Fibroblast of pulmonary artery (primary cell): ENCODE data around the gene HMMR.

Experiments used
- DNase-seq: peaks from one replicate; pipeline ENCODE4 v3.0.0-alpha.2; 2010; ENCODE audit warnings: low read depth
- H3K4me3 ChIP-seq: replicated peaks from 2 replicates; pipeline ENCODE4 v1.5.1; 2011; ENCODE audit warnings: low read depth, mild to moderate bottlenecking, control low read depth, low read length, moderate library complexity
- TF ChIP-seq, protein P1 (sequence below): IDR thresholded peaks from 2 replicates; pipeline ENCODE4 v1.5.1; 2011; ENCODE audit warnings: mild to moderate bottlenecking, control low read depth, low read length, inconsistent platforms; ENCODE audit errors: missing control alignments

The HMMR gene

DNA sequence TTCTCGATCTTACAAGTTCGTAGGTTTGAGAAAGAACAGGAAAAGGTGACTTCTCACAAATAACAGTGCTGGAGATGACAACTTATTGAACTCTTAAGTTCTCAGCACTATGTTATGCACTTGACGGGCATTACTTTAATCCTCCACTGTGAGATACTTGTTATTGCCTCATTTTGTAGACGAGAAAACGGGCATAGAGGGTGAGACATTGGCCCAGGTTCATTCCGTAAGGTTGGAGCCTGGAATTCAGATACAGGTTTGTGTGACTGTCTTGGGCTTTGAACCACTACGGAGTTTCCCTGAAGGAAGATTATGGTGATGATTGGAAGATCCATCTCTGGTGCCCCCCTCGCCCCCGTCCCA is 45.6 kb downstream of the HMMR start:
- TF ChIP-seq, protein P1, sequence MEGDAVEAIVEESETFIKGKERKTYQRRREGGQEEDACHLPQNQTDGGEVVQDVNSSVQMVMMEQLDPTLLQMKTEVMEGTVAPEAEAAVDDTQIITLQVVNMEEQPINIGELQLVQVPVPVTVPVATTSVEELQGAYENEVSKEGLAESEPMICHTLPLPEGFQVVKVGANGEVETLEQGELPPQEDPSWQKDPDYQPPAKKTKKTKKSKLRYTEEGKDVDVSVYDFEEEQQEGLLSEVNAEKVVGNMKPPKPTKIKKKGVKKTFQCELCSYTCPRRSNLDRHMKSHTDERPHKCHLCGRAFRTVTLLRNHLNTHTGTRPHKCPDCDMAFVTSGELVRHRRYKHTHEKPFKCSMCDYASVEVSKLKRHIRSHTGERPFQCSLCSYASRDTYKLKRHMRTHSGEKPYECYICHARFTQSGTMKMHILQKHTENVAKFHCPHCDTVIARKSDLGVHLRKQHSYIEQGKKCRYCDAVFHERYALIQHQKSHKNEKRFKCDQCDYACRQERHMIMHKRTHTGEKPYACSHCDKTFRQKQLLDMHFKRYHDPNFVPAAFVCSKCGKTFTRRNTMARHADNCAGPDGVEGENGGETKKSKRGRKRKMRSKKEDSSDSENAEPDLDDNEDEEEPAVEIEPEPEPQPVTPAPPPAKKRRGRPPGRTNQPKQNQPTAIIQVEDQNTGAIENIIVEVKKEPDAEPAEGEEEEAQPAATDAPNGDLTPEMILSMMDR: no peak
- H3K4me3 ChIP-seq: peak overlapping the region; percentile 84
- no peak for DNase-seq

DNA sequence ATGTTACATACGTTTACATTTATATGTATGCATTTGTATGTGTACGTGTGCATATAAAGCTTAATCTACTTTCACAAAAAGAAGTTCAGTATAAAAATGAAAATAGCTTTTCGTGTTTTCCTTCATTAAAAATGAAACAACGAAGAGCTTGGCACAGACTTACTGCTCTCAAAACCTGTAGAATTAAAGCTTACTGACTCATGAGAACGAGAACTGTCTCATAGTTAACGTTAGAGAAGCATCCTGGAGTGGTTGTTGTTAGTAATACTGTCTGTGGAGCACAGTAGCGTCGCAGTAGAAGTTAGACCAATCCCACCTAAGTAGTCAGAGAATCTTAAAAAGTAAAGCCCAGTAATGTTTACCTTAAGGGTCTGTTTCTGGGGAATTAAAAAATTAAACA is 46.3 kb downstream of the HMMR start:
- peak overlapping the region; percentile 84 for H3K4me3 ChIP-seq
- peak; percentile 37 for DNase-seq
- TF ChIP-seq, protein P1: no peak

DNA sequence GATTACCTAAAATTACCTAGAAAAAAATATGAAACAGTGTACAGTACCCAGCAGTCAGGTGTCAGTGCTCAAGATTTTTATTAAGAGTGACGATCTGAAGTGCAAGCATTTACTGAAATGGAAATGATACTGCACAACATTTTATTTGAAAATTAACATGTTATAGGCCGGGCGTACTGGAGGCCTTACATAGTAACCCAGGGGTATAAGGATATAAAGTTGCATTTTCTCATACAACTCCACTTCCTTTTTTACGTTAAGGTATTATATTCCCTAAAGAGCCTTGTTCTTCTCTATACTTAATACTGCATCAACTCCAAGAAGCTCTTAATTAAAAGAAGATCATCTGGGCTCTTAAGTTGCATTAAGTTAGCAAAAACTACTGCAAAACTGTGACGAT is 48.3 kb downstream of the HMMR start:
- no peak for DNase-seq
- TF ChIP-seq, protein P1: no peak
- peak overlapping the region; percentile 47 for H3K4me3 ChIP-seq

DNA sequence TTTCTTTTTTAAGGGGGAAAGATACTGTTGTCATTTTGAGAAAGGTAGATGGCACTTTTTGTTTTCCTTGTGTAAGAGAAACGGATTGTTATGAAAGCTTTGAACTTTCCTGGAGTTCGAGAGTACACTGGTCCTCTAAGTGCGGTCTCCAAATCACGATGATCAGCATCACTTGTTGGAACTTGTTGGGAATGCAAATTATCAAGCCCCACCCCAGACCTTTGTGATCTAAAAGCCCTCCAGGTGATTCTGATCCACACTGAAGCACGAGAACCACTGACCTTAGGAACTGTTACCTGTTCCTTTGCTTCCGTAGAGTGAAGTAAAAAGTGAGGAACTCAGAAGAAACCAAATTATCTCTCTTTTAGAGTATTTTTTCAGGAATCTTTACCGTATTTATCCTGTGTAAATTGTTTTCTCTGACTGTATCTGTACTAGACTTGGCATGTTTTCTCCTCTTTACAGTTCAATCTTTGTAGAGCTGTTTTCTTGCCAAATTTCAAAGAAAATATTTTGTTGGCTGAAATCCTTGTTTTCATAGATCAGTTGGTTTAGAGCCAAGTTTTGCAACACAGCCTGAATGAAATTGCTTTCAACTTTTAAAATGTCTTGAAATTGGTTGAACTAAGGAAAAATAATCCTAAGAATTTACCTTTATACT is 49.0 kb downstream of the HMMR start:
- H3K4me3 ChIP-seq: peak overlapping the region; percentile 47
- peak; percentile 89 for DNase-seq
- TF ChIP-seq, protein P1: no peak

DNA sequence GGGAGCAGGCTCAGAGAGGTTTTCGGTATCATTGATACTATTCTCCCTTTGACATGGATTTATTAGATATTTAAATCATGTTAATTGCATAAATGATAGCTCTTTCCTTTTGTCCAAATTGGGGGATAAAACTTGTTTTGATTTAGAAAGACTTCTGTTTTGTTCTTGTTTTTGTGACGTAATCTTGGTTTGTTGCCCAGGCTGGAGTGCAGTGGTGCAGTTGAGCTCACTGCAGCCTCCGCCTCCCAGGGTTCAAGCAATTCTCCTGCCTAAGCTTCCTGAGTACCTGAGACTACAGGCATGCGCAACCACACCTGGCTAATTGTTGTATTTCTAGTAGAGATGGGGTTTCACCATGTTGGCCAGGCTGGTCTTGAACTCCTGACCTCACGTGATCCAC is 52.1 kb downstream of the HMMR start:
- peak; percentile 20 for DNase-seq
- TF ChIP-seq, protein P1: no peak
- H3K4me3 ChIP-seq: no peak overlapping the region

DNA sequence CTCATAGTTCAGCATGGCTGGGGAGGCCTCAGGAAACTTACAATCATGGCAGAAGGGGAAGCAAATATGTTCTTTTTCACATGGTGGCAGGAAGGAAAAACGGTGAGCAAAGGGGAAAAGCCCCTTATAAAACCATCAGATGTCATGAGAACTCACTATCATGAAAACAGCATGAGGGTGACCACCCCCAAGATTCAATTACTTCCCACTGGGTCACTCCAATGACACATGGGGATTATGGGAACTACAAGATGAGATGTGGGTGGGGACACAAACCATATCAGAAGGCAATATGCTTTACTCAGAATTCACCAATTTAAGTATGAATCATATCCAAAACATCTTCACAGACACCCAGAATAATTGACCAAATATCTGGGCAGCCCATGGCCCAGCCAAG is 64.7 kb downstream of the HMMR start:
- H3K4me3 ChIP-seq: no peak overlapping the region
- TF ChIP-seq, protein P1: no peak
- DNase-seq: no peak

DNA sequence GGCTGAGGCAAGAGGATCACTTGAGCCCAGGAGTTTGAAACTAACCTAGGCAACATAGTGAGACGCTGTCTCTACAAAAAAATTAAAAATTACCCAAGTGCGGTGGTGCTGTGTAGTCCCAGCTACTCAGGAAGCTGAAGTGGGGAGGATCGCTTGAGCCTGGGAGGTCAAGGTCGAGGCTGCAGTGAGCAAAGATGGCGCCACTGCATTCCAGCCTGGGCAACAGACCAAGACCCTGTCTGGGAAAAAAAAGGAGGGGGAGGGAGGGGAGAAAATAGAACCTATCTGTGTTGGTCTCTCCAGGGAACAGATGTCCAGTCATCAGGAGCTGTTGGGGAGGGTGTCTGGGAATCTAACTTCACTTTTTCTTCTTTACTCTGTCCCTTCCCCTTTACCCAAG is 69.3 kb downstream of the HMMR start:
- no peak overlapping the region for H3K4me3 ChIP-seq
- TF ChIP-seq, protein P1: no peak
- peak; percentile 18 for DNase-seq
